Activated T-helper 1 cell treated with anti-CD3 and anti-CD28 coated beads, Interleukin-2, amount 50 U/mL, for 16 hours (primary cell): ENCODE data around the gene PLXND1.
"Not testable (repeated sequence)": the region's sequence is repeated elsewhere in the genome, so short reads cannot be mapped to it uniquely, and the experiment has no call there.

ENCODE experiments used
- DNase-seq, 2 donors: peaks; one replicate each; pipeline ENCODE4 v3.0.0-alpha.2; 2020; ENCODE audit warnings: low read depth in 1 of 2, low spot score in 1 of 2

Gene PLXND1

GRCh38 chr3:129530251-129530791, 76.2 kb downstream of the PLXND1 start:
- DNase-seq = no peak

DNA sequence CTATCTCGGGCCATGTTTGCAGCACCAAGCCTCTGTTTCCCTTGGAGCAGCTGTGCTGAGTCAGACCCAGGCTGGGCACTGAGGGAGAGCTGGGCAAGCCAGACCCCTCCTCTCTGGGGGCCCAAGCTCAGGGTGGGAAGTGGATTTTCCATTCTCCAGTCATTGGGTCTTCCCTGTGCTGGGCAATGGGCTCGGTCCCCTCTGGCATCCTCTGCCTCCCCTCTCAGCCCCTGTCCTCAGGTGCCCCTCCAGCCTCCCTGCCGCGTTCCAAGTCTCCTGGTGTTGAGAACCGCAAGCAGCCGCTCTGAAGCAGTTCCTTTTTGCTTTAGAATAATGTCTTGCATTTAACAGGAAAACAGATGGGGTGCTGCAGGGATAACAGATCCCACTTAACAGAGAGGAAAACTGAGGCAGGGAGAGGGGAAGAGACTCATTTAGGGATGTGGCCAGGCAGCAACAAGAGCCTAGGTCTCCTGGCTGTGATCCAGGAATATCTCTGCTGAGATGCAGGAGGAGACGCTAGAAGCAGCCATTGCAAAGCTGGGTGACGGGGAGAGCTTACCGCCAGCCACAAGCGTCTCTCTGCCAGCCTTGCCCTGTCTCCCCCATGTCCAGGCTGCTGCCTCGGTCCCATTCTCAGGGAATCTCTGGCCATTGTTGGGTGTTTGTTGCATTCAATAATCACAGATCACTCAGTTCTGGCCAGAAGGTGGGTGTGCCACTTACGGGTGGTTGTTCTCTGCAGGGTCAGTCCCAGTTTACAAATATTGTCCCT, 76.9 kb downstream of the PLXND1 start:
- no peak for DNase-seq

DNA sequence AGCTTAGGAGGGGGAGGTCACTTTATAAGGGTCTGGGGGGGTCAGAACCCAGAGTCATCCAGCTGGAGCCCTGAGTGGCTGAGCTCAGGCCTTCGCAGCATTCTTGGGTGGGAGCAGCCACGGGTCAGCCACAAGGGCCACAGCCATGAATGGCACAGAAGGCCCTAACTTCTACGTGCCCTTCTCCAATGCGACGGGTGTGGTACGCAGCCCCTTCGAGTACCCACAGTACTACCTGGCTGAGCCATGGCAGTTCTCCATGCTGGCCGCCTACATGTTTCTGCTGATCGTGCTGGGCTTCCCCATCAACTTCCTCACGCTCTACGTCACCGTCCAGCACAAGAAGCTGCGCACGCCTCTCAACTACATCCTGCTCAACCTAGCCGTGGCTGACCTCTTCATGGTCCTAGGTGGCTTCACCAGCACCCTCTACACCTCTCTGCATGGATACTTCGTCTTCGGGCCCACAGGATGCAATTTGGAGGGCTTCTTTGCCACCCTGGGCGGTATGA, 77.8 kb downstream of the PLXND1 start, which contains the start of gene RHO:
Gene RHO (plus strand): TSS at position 51 of the 512 bp plus-strand sequence. CDS start 95 bp downstream, at position 146.
- no peak for DNase-seq

DNA sequence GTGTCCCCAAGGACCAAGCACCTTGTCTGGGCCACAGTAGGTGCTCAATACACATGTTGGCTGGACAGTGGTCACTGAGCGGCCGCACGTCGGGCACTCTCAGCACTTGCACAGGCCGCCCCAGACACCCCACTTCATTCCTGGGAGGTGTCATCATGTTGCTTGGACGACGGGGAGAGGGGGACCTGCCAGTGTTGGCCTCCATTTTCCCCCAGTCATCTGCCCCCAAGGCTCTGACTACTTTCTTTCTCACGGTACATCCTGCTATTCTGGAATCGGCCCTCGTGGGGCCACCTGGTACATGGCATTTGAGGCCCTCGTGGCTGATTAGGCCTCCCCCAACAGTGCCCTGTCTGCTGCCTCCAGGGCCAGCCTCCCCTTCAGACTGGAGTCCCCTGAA, 79.2 kb downstream of the PLXND1 start:
- no peak for DNase-seq

GRCh38 chr3:129526121-129526900, 80.2 kb downstream of the PLXND1 start:
- DNase-seq = no peak

DNA sequence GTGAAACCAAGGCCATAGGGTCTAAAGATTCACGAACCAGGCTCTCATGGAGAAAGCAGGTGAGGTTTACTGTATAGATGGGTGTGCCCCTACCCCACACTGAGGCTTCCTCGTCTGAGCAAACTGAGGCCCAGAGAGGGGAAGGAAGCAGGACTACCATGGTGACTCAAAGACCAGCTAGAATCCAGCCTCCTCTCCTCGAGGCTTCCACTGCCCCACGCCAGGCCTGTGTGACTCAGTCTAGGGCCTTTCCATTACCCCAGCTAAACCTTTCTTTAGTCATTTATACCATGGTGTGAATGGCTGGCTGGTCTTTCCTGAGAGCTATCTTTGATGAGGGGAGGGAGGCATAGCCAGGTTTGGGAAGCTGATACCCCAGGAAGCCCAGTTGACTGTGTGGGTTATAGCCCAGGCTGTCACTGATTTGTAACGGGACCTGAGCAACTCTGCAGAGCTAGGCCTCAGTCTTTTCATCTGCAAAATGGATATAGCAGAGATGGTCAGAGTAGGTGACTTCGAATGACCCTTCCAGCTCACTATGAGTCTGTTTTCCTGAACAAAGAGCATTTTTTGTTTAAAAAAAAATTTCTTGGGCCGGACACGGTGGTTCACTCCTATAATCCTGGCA, 81.0 kb downstream of the PLXND1 start:
- DNase-seq = no peak

GRCh38 chr3:129524081-129524480, 82.4 kb downstream of the PLXND1 start:
- DNase-seq = no peak

GRCh38 chr3:129522953-129523352, 83.5 kb downstream of the PLXND1 start:
- DNase-seq = no peak

GRCh38 chr3:129521611-129522010, 84.9 kb downstream of the PLXND1 start:
- DNase-seq = no peak

DNA sequence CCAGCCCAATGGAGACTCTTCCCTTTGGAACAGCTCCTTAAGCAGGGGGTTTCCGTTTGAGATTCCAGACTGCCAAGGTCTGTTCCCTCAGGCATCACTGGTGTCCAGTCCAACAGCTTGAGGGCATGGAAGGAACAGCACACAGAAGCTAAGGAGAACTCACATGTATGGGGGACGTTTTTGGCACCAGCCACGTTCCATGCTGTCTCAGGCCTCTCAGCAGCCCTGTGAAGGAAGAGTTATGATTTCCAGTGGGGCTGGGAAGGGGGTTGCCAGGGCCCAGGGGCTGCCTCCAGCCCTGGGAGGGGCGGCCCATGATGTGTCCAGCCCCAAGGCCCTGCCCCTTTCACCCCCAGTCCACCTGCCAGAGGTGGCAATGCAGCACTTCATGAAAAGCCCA, 85.5 kb downstream of the PLXND1 start:
- DNase-seq = no peak

- no peak for DNase-seq
These were observed 86.4 kb downstream of the PLXND1 start for GRCh38 chr3:129519896-129520715.

DNA sequence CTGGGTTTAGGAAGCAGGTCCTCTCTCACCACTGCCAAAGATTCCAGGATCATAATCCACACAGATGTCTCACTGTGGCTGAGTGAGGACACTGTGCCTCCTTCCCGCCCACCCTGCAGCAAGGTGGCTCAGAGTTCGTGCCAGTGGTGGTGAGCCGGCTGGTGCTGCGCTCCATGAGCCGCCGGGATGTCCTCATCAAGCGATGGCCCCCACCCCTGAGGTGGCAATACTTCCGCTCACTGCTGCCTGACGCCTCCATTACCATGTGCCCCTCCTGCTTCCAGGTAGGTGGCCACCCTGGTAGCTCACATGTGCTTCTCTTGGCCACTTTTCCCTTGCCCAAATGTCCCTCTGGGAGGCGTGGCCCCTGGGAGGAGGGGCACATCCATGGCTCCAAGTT, 87.0 kb downstream of the PLXND1 start:
- DNase-seq = no peak

DNA sequence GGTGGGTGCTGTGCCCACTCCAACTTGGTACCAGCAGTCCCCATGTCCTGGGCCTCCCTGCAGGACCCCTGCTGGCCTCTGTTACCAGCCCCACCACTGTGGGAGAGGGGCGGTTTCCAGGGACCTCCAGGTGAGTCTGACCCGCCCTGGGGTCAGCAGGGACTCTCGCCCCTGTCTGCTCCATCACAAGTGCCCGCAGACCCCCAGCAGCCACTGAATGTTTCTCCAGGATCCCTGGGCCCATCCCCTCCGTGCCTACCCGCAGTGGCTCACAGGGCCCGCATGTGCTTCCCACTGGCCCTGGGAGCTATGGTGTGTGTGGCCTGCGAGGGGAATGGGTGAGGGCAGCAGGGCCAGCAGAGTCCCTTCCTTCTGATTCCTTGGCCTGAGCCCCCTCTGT, 87.9 kb downstream of the PLXND1 start:
- DNase-seq = no peak

DNA sequence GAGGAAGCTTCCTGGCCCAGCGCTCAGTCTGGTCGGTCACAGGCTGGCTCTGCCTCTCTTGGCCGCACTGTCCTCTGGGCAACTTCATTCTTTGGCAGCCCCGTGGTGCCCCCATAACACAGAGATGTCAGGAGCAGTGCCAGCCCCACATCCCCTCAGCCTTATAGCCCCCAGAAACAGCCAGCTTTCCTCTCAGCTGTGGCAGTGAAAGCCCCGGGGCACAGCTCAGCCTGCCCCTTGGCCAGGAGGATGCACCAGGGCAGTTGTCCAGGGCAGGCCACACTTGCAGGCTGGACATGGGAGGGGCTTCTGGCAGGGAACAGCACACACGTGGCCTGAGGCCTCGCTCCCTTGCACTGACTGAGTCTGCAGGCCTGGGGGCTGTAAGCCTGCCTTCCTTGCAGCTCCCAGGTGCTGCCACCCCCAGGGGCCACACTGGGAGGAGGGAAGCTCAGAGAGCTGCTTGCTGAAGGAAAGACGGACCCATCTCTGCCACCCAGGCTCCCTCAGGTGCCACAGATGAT, 88.4 kb downstream of the PLXND1 start:
- DNase-seq = no peak

GRCh38 chr3:129517516-129517915, 89.0 kb downstream of the PLXND1 start:
- no peak for DNase-seq

DNA sequence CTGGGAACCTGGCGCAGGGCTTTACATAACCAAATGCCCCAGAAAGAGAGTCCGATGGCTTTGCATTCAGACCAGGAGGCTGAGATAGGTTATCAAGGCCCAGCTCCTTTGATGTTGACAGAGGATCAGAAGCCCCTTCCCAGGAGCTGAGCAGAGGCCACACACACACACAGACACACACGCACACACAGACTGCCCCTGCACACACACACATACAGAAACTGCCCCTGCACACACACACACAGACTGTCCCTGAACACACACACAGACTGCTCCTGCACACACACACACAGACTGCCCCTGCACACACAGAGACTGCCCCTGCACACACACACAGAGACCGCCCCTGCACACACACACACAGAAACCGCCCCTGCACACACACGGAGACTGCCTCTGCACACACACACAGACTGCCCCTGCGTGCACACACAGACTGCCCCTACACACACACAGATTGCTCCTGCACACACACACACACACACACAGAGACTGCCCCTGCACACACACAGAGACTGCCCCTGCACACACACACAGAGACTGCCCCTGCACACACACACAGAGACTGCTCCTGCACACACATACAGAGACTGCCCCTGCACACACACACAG, 90.5 kb downstream of the PLXND1 start:
- DNase-seq = not testable (repeated sequence)

GRCh38 chr3:129515108-129515820, 91.2 kb downstream of the PLXND1 start:
- not testable (repeated sequence) for DNase-seq

DNA sequence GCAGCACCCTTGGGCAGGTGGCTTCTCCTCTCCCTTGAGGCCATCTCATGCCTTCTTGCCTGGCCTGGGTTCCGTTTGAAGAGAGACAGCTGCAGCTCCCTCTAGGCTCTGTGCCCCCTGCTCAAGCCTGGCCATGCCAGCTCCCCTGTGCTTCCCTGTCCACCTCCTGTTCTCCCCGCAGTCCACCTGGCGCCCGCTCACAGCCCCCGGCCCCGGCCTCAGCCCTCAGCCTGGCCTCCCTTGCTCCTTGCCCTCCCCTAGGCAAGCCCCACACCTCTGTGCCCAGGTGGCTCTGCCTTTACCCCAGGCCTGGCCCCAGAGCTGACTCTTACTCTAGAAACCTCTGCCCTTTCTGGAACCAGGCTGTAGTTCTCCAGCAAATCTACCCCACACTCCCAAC, 91.9 kb downstream of the PLXND1 start:
- no peak for DNase-seq

DNA sequence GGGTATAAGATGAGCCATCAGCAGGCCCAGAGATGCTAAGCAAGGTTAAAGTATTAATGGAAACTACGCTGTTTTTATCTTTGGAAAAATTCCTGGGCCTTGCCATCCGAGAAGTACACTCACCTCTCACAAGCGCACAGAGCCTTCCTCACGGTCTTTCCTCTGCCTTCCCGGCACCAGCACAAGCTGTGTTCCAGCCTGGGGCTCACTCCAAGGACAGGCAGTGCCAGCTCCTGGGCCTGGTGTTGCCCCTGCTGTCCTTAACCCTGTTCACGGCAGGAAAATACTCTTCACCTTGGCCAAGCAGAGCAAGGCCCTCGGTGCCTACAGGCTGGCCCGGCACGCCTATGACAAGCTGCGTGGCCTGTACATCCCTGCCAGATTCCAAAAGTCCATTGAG, 92.4 kb downstream of the PLXND1 start:
- DNase-seq = no peak
